ENCODE measurements around the gene WNT16. TPM values are rescaled to one million over a fixed set of nuclear protein-coding genes. Genes with fewer than 3 reads are reported as not detected.

WNT16 gene
- 0.50 and 1.2 TPM in 2 replicates for total RNA-seq

GRCh38 chr7:121328508-121329190, at the start of gene WNT16:
TSS of gene WNT16 (plus strand) at chr7:121329000. CDS start at chr7:121329293, 293 bp downstream.

Other genes starting within 250 kb of the WNT16 start
- 23.0 and 43.3 TPM in 2 replicates for gene FAM3C, start 67.3 kb downstream of the WNT16 start, total RNA-seq

Measured in smooth muscle cell of trachea (primary cell).